MM.1S (cell line): ENCODE data around the gene STX7.

Experiments used
- CTCF ChIP-seq: fragments of 300-600 bp; sonication (generic); IDR thresholded peaks from 2 replicates; pipeline ENCODE4 v1.5.1; 2016; ENCODE audit warnings: antibody characterized with exemption, low read length, mixed read lengths
- EZH2 ChIP-seq: fragments of 300-600 bp; sonication (generic); optimal IDR thresholded peaks from 2 replicates; pipeline ENCODE3; 2017; ENCODE audit warnings: low read depth, mild to moderate bottlenecking, antibody characterized with exemption, low read length, mixed read lengths
- EZH2phosphoT487 ChIP-seq: fragments of 300-600 bp; sonication (generic); IDR thresholded peaks from 2 replicates; pipeline ENCODE4 v1.6.1; 2018; ENCODE audit warnings: antibody characterized with exemption, low read length

- TF ChIP-seq CTCF (no peak), EZH2phosphoT487 (no peak), EZH2 (no peak)
Measured at GRCh38 chr6:132511210-132511830, 1.6 kb downstream of the STX7 start.
